GM12892 (cell line): ENCODE results near the gene GPR39.

ENCODE experiments used
- DNase-seq: peaks from one replicate; pipeline ENCODE4 v3.0.0; 2011; ENCODE audit not compliant: insufficient read length
- FAIRE-seq: peaks from 2 replicates; lab custom pipeline; 2011; peaks lifted over from hg19 to GRCh38; lab: Jason Lieb, UNC
- POLR2A ChIP-seq: IDR thresholded peaks from 2 replicates; pipeline ENCODE4 v1.6.1; 2011; ENCODE audit warnings: low read depth, low read length, control low read depth
- POLR2AphosphoS5 ChIP-seq: IDR thresholded peaks from 2 replicates; pipeline ENCODE4 v1.6.1; 2011; ENCODE audit warnings: low read depth, low read length, control low read depth
- TAF1 ChIP-seq: IDR thresholded peaks from 2 replicates; pipeline ENCODE4 v1.6.1; 2011; ENCODE audit warnings: low read depth, mild to moderate bottlenecking, control low read depth, low read length, borderline replicate concordance

Gene GPR39

DNA sequence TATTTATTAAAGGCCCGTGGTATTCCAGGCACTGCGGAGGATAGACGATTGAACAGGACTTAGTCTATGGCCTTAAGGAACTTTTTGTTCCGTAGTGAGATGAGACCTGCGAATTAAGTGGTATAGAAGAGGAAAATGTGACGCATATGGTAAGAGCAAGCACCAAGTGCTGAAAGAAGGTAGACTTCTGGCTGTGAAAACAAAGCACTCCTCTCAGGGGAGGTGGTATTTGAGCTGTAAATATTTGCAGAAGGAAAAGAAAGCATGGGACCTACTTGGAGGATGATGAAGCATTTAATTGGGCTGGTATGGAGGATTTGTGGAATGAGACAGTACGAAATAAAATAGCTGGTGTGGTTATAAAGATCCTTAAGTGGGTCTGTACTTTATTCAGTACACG lies 62.5 kb downstream of the GPR39 start:
- DNase-seq (no peak), FAIRE-seq (no peak)
- no peak for TF ChIP-seq TAF1
- TF ChIP-seq POLR2AphosphoS5: no peak
- TF ChIP-seq POLR2A: no peak

DNA sequence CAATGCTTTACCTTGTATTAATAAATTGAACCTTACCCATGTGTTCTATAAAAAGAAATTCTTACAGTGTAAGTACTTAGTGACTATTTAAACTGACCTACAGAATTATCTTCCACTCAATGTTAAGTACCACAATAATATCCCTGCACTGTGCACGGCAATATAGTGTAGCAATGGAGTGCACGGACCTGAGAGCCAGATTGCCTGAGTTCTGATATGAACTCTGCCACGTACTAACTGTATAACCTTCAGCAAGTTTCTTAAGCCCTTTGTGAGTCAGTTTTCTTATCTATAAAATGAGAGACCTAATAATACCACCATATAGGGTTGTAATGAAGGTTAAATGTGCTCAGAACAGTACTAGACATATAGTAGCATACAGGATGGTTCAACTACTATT lies 66.2 kb downstream of the GPR39 start:
- TF ChIP-seq POLR2AphosphoS5 (no peak), TAF1 (no peak), POLR2A (no peak)
- DNase-seq (no peak), FAIRE-seq (no peak)

DNA sequence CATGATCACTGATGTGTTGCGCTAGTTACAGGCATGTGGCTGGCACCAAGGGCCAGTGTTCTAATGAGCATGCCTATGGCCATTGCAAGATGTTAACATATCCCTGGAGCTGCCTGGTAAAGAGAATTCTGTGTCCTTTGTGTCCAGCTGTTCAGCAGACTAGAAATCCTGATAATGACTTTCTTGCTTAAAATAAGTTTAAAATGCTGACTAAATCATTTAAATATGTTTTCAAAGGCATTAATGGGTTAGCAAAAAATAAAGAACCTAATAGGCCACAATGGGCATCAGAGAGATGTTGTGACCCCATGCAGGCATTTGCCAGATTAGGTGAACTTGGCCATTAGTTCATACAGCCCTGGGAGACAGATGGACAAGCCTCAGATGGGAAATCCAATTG lies 67.5 kb downstream of the GPR39 start:
- DNase-seq (no peak), FAIRE-seq (no peak)
- TF ChIP-seq POLR2AphosphoS5 (no peak), POLR2A (no peak), TAF1 (no peak)

DNA sequence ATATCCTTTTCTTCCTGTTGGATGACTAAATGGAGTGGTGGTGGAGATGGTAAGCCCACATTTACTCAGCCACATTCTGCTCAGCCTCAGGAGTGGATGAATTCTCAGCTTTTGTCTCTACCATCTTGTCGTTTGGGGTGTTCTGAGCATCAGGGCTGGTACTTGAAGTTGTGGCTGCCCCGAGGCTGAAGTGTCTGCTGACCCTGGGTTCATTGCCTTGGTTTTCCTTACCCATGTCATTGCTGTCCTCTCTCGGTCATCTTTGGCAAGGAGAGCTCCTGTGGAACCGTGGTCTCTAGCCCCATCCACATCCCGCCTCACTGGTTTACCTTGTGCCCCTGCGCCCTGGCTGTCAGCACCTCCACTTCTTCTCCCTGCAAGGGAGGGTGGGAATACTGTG lies 71.9 kb downstream of the GPR39 start:
- TF ChIP-seq POLR2A (no peak), TAF1 (no peak), POLR2AphosphoS5 (no peak)
- DNase-seq (no peak), FAIRE-seq (no peak)

DNA sequence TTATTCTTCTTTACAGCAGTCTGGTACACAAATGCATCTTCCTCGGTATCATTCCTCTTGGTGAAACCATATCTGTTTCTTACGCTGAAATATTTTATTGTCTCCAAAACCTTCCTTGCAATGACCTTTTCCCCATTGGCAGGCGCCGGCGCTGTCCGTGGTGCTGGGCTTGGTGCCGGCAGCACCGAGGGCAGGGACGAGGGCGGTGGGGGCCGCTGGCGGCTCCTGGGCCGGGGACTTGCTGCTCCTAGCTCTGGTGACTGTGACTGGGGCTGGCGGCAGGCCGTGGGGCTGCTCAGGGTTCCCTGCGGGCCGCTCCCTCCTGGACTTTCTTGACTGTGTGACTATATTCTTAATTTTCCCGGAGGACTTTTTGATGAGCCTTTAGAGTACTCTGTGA lies 72.5 kb downstream of the GPR39 start:
- DNase-seq (no peak), FAIRE-seq (no peak)
- TF ChIP-seq POLR2AphosphoS5 (no peak), POLR2A (no peak), TAF1 (no peak)

DNA sequence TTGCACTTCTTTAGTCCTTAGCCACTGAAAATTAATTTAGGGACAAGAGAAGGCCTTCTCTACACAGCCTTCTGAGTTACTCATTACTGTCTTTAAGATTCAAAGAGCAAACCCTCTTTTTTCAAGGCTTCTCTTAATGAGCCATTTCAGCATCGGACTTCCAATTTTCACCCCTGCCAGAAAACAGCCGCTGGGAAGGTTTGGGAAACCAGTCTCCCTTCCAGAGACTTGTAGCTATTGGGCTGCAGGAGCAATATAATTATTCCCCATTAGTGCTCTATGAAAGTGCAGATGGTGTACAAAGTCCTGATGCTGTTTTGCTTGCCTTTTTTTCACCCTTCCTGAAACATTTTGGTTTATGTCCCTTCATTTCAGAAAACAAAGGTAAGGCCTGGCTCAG lies 79.3 kb downstream of the GPR39 start:
- no peak for TF ChIP-seq POLR2AphosphoS5
- TF ChIP-seq TAF1: no peak
- no peak for TF ChIP-seq POLR2A
- FAIRE-seq (no peak), DNase-seq (no peak)

DNA sequence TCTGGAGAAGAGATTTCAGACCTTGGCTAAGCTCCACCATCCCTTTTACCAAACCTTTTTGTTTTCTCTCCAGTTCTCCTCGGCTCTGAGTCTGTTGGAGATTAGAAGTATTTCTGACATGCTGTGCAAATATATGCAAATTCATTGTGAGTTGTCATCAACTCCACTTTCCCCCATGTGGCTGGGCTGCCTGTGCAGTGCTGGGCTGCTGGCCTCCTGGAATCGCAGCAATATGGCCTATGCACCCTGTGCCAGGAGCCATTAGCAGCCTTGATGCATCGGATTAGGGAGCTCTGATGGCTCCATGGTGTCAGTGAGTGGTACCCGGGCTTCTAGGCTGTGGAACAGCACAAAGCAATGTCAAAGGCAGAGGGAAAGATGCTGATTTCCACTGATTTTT lies 80.0 kb downstream of the GPR39 start:
- FAIRE-seq (no peak), DNase-seq (no peak)
- TF ChIP-seq POLR2A: no peak
- no peak for TF ChIP-seq POLR2AphosphoS5
- no peak for TF ChIP-seq TAF1

DNA sequence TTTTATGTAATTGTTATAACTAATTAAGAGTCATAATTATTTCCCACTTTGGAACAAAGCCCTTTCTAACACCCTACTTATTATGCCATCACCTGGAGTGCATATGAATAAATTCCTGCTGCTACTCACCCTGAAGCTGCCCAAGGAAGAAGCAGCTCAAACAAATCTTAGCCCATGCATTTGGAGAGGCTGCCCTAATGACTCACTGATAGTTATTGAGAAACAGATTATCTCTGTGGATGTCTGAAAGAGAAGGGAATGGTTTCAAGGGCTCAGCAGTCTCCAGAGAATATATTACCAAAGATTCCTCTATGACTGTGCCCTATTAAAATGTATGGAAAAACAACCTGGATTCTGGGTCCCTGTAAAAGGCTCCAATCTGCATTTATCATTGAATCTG lies 81.0 kb downstream of the GPR39 start:
- no peak for DNase-seq
- no peak for FAIRE-seq

DNA sequence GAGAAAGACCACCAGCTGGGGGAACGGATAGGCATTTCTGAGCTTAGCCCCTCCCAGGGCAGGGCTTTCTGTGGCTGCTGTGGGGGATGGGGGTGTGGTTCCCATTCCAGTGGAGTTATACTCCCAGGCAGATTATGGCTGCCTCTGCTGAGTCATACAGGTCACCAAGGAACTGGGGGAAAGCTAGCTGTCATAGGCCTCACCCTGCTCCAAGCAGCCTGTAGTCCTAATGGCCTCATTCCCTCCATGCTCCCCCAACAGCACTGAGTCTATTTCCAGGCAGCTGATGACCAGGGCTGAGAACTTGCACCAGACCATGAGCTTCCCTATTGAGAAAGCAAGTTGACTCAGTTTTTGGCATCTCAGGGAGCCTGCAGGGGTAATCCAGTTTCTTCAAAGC lies 87.1 kb downstream of the GPR39 start:
- no peak for FAIRE-seq
- no peak for TF ChIP-seq TAF1
- no peak for TF ChIP-seq POLR2AphosphoS5
- TF ChIP-seq POLR2A: no peak
- no peak for DNase-seq

More for the DNA sequence above, 81.0 kb downstream of the GPR39 start:
- TF ChIP-seq POLR2AphosphoS5: no peak
- no peak for TF ChIP-seq POLR2A
- no peak for TF ChIP-seq TAF1

DNA sequence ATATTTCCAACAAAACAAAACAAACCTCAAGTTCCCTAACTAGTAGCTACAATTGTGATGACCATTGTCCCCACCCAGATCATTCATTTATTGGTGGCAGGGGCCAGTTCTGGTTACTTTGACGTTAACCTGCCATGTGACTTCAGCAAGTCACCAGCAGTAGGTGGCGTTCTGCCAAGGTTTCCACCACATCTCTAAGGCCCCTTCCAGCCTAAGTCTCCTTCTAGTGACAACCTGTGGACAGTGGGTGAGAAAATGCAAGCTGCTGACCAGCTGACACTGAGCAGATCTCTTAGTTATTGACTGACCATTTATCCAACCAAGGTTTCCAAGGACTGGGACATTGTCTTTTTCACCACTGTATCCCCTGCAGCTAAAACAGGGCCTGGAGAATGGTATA lies 98.4 kb downstream of the GPR39 start:
- TF ChIP-seq POLR2A (no peak), POLR2AphosphoS5 (no peak), TAF1 (no peak)
- DNase-seq (no peak), FAIRE-seq (no peak)

DNA sequence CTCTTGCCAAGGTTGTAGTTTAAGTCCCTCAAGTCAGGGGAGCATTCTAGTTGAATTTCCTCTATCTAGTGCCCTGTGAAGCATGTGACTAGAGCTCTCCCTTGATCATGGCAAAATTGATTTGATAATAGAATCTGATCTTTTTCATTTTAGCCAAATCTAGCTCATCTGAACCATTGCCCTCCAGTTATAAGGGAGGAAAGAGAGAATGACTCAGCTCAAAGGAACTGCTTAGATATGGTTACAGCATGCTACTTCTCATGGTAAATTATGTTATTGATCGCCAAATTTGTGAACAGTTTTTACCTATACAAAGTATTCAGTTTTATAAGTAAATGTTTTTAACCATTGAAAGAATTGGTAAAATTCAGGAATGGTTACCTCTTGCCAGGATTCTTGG lies 100.8 kb downstream of the GPR39 start:
- FAIRE-seq (no peak), DNase-seq (no peak)
- TF ChIP-seq TAF1 (no peak), POLR2AphosphoS5 (no peak), POLR2A (no peak)

DNA sequence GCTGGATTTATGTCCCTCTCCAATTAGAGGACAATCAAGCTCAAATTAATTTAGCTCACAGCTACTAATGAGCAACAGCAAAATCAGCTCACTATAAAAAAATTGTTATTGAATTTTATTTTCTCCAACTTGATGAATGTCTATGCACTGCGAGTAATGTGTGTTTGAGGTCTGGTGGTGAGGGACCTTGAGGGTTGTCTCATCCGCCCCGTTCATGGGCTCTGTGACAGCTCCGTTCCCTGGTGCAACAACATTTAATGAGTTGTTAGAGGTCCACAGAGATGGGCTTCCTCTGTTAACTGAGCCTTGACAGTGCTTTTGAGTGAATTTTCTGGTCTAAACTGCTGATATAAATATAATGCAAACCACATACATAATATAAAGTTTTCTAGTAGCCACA lies 101.7 kb downstream of the GPR39 start:
- no peak for TF ChIP-seq POLR2AphosphoS5
- FAIRE-seq (no peak), DNase-seq (no peak)

DNA sequence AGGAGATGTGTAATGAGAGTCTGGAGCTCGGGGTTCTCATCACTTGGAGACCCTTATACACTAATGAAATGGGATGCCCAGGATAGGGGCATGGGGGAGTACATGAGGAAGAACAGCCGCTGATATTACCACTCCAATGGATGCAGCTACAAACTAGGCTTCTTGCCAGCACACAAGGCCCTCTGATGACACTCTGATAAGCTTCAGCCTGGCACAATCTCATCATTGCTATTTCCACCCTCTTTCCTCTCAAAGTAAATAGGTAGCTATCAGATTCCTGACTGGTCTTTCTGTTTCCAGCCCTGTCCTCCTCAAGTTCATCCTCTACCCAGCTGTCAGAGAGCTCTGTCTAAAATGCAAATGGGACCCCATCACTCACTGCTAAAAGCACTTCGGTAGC lies 103.0 kb downstream of the GPR39 start:
- DNase-seq (no peak), FAIRE-seq (no peak)
- TF ChIP-seq POLR2AphosphoS5 (no peak), TAF1 (no peak), POLR2A (no peak)
